Endodermal cell (in vitro differentiated cells): ENCODE measurements around the gene TBC1D2. TPM values are rescaled to one million over a fixed set of nuclear protein-coding genes. Genes with fewer than 3 reads are reported as not detected.

Source experiments
- DNase-seq: peaks from one replicate; pipeline ENCODE4 v3.0.0-alpha.2; 2017
- H3K27ac ChIP-seq: 2 replicates; pipeline ENCODE4 v1.5.1; 2013; ENCODE audit warnings: mild to moderate bottlenecking, low read depth, low read length, moderate library complexity
- H3K27me3 ChIP-seq: 2 replicates; pipeline ENCODE4 v1.6.1; 2013; ENCODE audit warnings: mild to moderate bottlenecking, low read length, moderate library complexity; ENCODE audit not compliant: insufficient read depth, control insufficient read depth, poor library complexity, severe bottlenecking
- H3K36me3 ChIP-seq: 2 replicates; pipeline ENCODE4 v1.7.0; 2013; ENCODE audit warnings: mild to moderate bottlenecking, low read length, moderate library complexity; ENCODE audit not compliant: control insufficient read depth, insufficient read depth
- H3K4me1 ChIP-seq: one replicate; pipeline ENCODE4 v1.7.0; 2013; ENCODE audit warnings: low read length; ENCODE audit not compliant: control insufficient read depth, insufficient read depth
- H3K4me3 ChIP-seq: 2 replicates; pipeline ENCODE4 v1.5.1; 2013; ENCODE audit warnings: mild to moderate bottlenecking, low read length, moderate library complexity
- H3K9ac ChIP-seq: 2 replicates; pipeline ENCODE4 v1.6.1; 2013; ENCODE audit warnings: mild to moderate bottlenecking, low read length, moderate library complexity; ENCODE audit not compliant: poor library complexity, severe bottlenecking; ENCODE audit errors: extremely low read depth
- H3K9me3 ChIP-seq: 2 replicates; pipeline ENCODE4 v1.6.1; 2013; ENCODE audit warnings: mild to moderate bottlenecking, low read length, moderate library complexity; ENCODE audit not compliant: control insufficient read depth
- H3K27ac Mint-ChIP-seq: 2 replicates; pipeline ENCODE4 v1.8.0; 2020; ENCODE audit warnings: mixed read lengths
- H3K27me3 Mint-ChIP-seq: 2 replicates; pipeline ENCODE4 v1.8.0; 2021; ENCODE audit warnings: mild to moderate bottlenecking, mixed read lengths; ENCODE audit not compliant: insufficient read depth
- H3K36me3 Mint-ChIP-seq: 2 replicates; pipeline ENCODE4 v1.8.0; 2020; ENCODE audit warnings: low read depth, mixed read lengths
- H3K4me1 Mint-ChIP-seq: 2 replicates; pipeline ENCODE4 v1.8.0; 2020; ENCODE audit warnings: mixed read lengths
- H3K4me3 Mint-ChIP-seq: 2 replicates; pipeline ENCODE4 v1.8.0; 2020; ENCODE audit warnings: mild to moderate bottlenecking, moderate library complexity, mixed read lengths
- H3K9me3 Mint-ChIP-seq: 2 replicates; pipeline ENCODE4 v1.8.0; 2020; ENCODE audit warnings: mild to moderate bottlenecking, mixed read lengths
- WGBS, 2 experiments: methylation state at CpG; one replicate each; pipeline versions ENCODE4 v1.1.5 to v1.1.7; 2013; ENCODE audit warnings: missing lambda C conversion rate in 2 of 2, mixed read lengths in 1 of 2; ENCODE audit not compliant: insufficient coverage in 1 of 2, insufficient read length in 1 of 2; 5-methylcytosine and 5-hydroxymethylcytosine counted together
- total RNA-seq, 2 donors: library from RNA; stranded (reverse); fragmentation: NEBNext Ultra II Directional in 1 of 2; extraction: Animal tissue kit (Norgen Biotek cat#: 25700) in 1 of 2; gene quantifications; 2 replicates in 1 of 2; 3 replicates in 1 of 2; pipeline ENCODE4 v1.2.1, GENCODE V29; 2021
- TF ChIP-seq, protein P1 (sequence below): fragments of 200-600 bp; sonication (generic); conservative IDR thresholded peaks from 2 replicates; pipeline ENCODE4 v1.5.0; 2021; ENCODE audit warnings: antibody characterized with exemption, mild to moderate bottlenecking

Gene TBC1D2
- total RNA-seq, 2 donors from 2014 or later, result 8.1 to 10.4 TPM

DNA sequence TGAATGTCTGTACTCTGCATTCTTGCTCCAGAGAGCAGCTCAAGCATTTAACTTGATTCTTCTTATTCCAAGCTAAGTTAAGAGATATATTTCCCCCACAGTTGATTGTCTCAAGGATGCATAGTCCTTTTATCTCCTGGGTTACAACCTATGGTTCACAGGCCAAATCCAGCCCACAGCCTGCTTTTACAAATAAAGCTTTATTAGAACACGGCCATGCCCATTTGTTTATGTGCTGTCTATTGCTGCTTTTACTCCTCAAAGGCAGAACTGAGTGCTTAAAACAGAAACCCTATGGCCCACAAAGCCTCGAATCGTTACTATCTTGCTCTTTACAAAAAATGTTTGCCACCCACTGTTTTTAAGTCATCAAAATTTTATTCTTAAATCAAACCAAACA, 25.8 kb downstream of the TBC1D2 start:
- 95% methylated on average over 2 to 3 of the region's 3 CpGs for WGBS, 2 experiments

DNA sequence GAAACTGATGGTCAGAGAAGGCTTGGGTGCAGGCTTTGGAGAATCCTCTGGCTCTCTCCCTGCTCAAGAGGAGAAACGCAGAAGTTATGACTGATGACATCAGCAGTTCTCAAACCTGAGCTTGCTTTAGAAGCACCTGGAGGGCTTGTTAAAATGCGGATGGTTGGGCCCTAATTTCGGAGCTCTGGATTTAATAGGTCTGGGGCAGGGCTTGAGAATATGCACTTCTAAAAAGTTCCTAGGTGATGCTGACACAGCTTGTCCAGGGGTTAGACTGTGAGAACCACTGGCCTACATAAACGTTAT, 26.4 kb downstream of the TBC1D2 start:
- Histone ChIP-seq H3K36me3 (peaks cover 13% of the 10 kb centered on the region), H3K9ac (no peak overlapping the region), H3K9me3 (no peaks in the 10 kb centered on the region), H3K4me1 (no peaks in the 10 kb centered on the region), H3K27ac (no peak overlapping the region), H3K4me3 (no peak overlapping the region), H3K27me3 (no peaks in the 10 kb centered on the region)
- DNase-seq, result no peak
- WGBS, 2 experiments, result 86 to 95% methylated on average over 4 of the region's 4 CpGs
- peaks cover 47% of the 10 kb centered on the region for H3K36me3 Mint-ChIP-seq
- H3K27me3 Mint-ChIP-seq, result no peaks in the 10 kb centered on the region
- TF ChIP-seq, protein P1, sequence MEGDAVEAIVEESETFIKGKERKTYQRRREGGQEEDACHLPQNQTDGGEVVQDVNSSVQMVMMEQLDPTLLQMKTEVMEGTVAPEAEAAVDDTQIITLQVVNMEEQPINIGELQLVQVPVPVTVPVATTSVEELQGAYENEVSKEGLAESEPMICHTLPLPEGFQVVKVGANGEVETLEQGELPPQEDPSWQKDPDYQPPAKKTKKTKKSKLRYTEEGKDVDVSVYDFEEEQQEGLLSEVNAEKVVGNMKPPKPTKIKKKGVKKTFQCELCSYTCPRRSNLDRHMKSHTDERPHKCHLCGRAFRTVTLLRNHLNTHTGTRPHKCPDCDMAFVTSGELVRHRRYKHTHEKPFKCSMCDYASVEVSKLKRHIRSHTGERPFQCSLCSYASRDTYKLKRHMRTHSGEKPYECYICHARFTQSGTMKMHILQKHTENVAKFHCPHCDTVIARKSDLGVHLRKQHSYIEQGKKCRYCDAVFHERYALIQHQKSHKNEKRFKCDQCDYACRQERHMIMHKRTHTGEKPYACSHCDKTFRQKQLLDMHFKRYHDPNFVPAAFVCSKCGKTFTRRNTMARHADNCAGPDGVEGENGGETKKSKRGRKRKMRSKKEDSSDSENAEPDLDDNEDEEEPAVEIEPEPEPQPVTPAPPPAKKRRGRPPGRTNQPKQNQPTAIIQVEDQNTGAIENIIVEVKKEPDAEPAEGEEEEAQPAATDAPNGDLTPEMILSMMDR, result no peak
- no peaks in the 10 kb centered on the region for H3K4me1 Mint-ChIP-seq
- H3K9me3 Mint-ChIP-seq, result no peaks in the 10 kb centered on the region
- no peak overlapping the region for H3K4me3 Mint-ChIP-seq
- H3K27ac Mint-ChIP-seq, result no peak overlapping the region

More for the DNA sequence above, 25.8 kb downstream of the TBC1D2 start:
- no peak overlapping the region for H3K4me3 Mint-ChIP-seq
- H3K4me1 Mint-ChIP-seq, result no peaks in the 10 kb centered on the region
- no peak overlapping the region for H3K9ac ChIP-seq
- peaks cover 13% of the 10 kb centered on the region for H3K36me3 ChIP-seq
- no peaks in the 10 kb centered on the region for H3K27me3 ChIP-seq
- H3K9me3 Mint-ChIP-seq, result no peaks in the 10 kb centered on the region
- DNase-seq, result no peak
- TF ChIP-seq, protein P1, result no peak
- no peak overlapping the region for H3K27ac Mint-ChIP-seq
- no peaks in the 10 kb centered on the region for H3K4me1 ChIP-seq
- H3K4me3 ChIP-seq, result no peak overlapping the region
- H3K27ac ChIP-seq, result no peak overlapping the region
- H3K27me3 Mint-ChIP-seq, result no peaks in the 10 kb centered on the region
- no peaks in the 10 kb centered on the region for H3K9me3 ChIP-seq
- peaks cover 49% of the 10 kb centered on the region for H3K36me3 Mint-ChIP-seq

DNA sequence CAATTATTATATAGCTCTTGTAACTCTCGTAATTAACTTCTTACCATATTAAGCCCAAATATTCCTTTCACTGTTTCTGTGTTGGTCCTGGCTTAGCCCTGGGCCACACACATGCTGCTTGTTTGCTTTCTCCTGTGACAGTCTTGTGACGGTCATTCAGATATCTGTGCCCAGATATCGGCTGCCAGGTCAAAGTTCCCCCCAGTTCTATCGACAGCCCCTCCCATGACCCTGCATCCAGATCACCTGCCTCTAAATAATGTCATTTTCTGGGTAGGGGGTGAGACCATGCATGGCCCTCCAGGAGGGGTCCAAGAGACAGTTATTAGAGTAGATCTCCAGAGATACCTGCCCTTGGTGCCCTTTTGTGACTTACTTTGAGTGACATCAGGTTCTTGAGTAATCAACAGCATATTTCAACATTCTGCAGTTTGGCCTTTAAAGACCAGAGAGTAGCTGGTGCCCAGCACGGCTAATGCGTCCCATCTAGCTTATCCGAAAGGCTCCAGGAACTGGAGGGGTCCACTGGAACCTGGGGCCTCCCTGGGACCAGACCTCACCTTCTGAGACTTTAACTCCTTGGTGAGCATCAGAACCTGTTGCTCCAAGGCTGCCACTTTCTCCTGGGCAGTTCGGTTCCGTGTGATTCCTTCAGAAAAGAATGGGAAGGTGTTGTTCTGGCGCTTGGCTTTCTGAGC, 26.9 kb downstream of the TBC1D2 start:
- 93 to 96% methylated on average over 5 to 10 of the region's 10 CpGs for WGBS, 2 experiments
- no peak for DNase-seq
- peaks cover 48% of the 10 kb centered on the region for H3K36me3 Mint-ChIP-seq

More for the DNA sequence above, 26.9 kb downstream of the TBC1D2 start:
- no peaks in the 10 kb centered on the region for H3K27me3 Mint-ChIP-seq
- Histone ChIP-seq H3K4me3 (no peak overlapping the region), H3K27ac (no peak overlapping the region), H3K9ac (no peak overlapping the region), H3K27me3 (no peaks in the 10 kb centered on the region), H3K9me3 (no peaks in the 10 kb centered on the region), H3K36me3 (peaks cover 13% of the 10 kb centered on the region), H3K4me1 (no peaks in the 10 kb centered on the region)
- no peaks in the 10 kb centered on the region for H3K9me3 Mint-ChIP-seq
- peak overlapping the region; percentile 16 for H3K27ac Mint-ChIP-seq
- TF ChIP-seq, protein P1, result no peak
- H3K4me1 Mint-ChIP-seq, result no peaks in the 10 kb centered on the region
- no peak overlapping the region for H3K4me3 Mint-ChIP-seq
